K562 (cell line): ENCODE data around the gene VARS1. TPM values are rescaled to one million over a fixed set of nuclear protein-coding genes. Genes with fewer than 3 reads are reported as not detected.
A peak's percentile ranks its signal among the peaks of the same experiment; 100 is the strongest.

ENCODE experiments used
- BMI1 ChIP-seq: fragments of 150-350 bp; IDR thresholded peaks from 2 replicates; pipeline ENCODE4 v1.6.1; 2014; ENCODE audit warnings: low read length
- CBX2 ChIP-seq: fragments of 200-600 bp; sonication (generic); IDR thresholded peaks from one replicate; pipeline ENCODE4 v1.6.1; 2012; ENCODE audit warnings: mild to moderate bottlenecking, low read length, inconsistent platforms; ENCODE audit not compliant: insufficient read depth, poor library complexity, severe bottlenecking
- COPS2 ChIP-seq: fragments of 450-650 bp; conservative IDR thresholded peaks from 2 replicates; pipeline ENCODE4 v1.6.1; 2016; ENCODE audit warnings: mild to moderate bottlenecking, moderate library complexity
- DACH1 ChIP-seq: fragments of 450-650 bp; IDR thresholded peaks from 2 replicates; pipeline ENCODE4 v1.6.1; 2018; ENCODE audit not compliant: partially characterized antibody
- GTF2E2 ChIP-seq: fragments of 200-800 bp; sonication (Bioruptor generic); IDR thresholded peaks from 2 replicates; pipeline ENCODE4 v1.6.1; 2016; ENCODE audit warnings: missing genetic modification characterization, missing compliant biosample characterization
- IRF9 ChIP-seq: fragments of 450-650 bp; IDR thresholded peaks from 2 replicates; pipeline ENCODE4 v1.6.1; 2016; ENCODE audit warnings: missing biosample characterization, missing genetic modification characterization
- MAFG ChIP-seq: fragments of 450-650 bp; conservative IDR thresholded peaks from 2 replicates; pipeline ENCODE4 v1.6.1; 2016; ENCODE audit warnings: missing genetic modification characterization, missing compliant biosample characterization
- MEIS2 ChIP-seq: fragments of 450-650 bp; IDR thresholded peaks from 2 replicates; pipeline ENCODE4 v1.6.1; 2014; ENCODE audit warnings: mild to moderate bottlenecking; ENCODE audit not compliant: partially characterized antibody
- NELFE ChIP-seq: IDR thresholded peaks from 2 replicates; pipeline ENCODE4 v1.6.1; 2011; ENCODE audit warnings: mild to moderate bottlenecking; ENCODE audit not compliant: insufficient read depth, insufficient read length
- NFATC3 ChIP-seq: fragments of 450-650 bp; IDR thresholded peaks from 2 replicates; pipeline ENCODE4 v1.6.1; 2017; ENCODE audit warnings: mild to moderate bottlenecking
- PHB2 ChIP-seq: fragments of 450-650 bp; IDR thresholded peaks from 2 replicates; pipeline ENCODE4 v1.6.1; 2017; ENCODE audit warnings: low read depth
- SMARCC2 ChIP-seq: fragments of 450-650 bp; IDR thresholded peaks from 2 replicates; pipeline ENCODE4 v1.6.1; 2017; ENCODE audit warnings: antibody characterized with exemption, moderate library complexity, mild to moderate bottlenecking, low read depth
- TEAD1 ChIP-seq, 2 experiments: fragments of 450-650 bp in 1 of 2; sonication (generic) in 1 of 2; formaldehyde crosslinking; IDR thresholded peaks; 2 replicates each; pipeline versions ENCODE4 v1.4.0 to v1.8.0; 2020 to 2022; ENCODE audit warnings: mild to moderate bottlenecking in 2 of 2, missing genetic modification reagents in 1 of 2
- TFAM ChIP-seq: fragments of 250-450 bp; sonication (Bioruptor Pico); conservative IDR thresholded peaks from 2 replicates; pipeline ENCODE4 v1.5.0; 2021; ENCODE audit warnings: mild to moderate bottlenecking, moderate library complexity
- TSHZ1 ChIP-seq: fragments of 250-450 bp; sonication (Bioruptor Pico); IDR thresholded peaks from 2 replicates; pipeline ENCODE4 v1.4.0; 2020; ENCODE audit warnings: mild to moderate bottlenecking, moderate library complexity
- ZEB2 ChIP-seq: fragments of 450-650 bp; IDR thresholded peaks from 2 replicates; pipeline ENCODE4 v1.6.1; 2016
- polyA plus RNA-seq, 8 experiments: library from polyadenylated mRNA; depleted of rRNA in 4 of 8; stranded (reverse) in 5 of 8; unstranded in 3 of 8; fragments of >200 nt; fragmentation: Nextera tagmentation in 2 of 8; fragmentation: Illumina TruSeq in 1 of 8; extraction: Ambion mirVana in 2 of 8; extraction: Trizol in 1 of 8; gene quantifications; 2 replicates each; pipeline versions ENCODE4 v1.2.1 to v1.2.3, GENCODE V29; 2011 to 2014; ENCODE audit warnings: inconsistent platforms in 1 of 8, missing spikeins in 1 of 8
- total RNA-seq, 7 experiments: library from RNA; depleted of rRNA in 6 of 7; stranded (reverse); fragments of >200 nt in 6 of 7; fragmentation: Illumina TruSeq in 2 of 7; extraction: Trizol in 2 of 7; gene quantifications; 2 replicates each; pipeline versions ENCODE4 v1.2.1 to v1.2.3, GENCODE V29; 2011 to 2021; ENCODE audit warnings: low replicate concordance in 1 of 7
- TF ChIP-seq, protein P1 (sequence below), 2 experiments: fragments of 150-350 bp in 1 of 2; IDR thresholded peaks; 2 replicates each; pipeline ENCODE4 v1.6.1; 2012 to 2016; ENCODE audit warnings: low read depth in 2 of 2, low read length in 2 of 2, mild to moderate bottlenecking in 1 of 2, moderate library complexity in 1 of 2
- TF ChIP-seq, protein P2 (sequence below): fragments of 200-400 bp; formaldehyde crosslinking; IDR thresholded peaks from 2 replicates; pipeline ENCODE4 v1.6.1; 2017; ENCODE audit warnings: mild to moderate bottlenecking, low read depth, low read length, moderate library complexity

VARS1 gene
- total and polyA plus RNA-seq, 9 of the 15 experiments (the other 6 are each of a cell fraction or from before 2014, with no cell fraction given) = 2.9 to 488 (median 130) TPM

GRCh38 chr6:31794866-31795615 is 511 bp downstream of the VARS1 start (continued):
- TF ChIP-seq NELFE (no peak), MEIS2 (no peak), COPS2 (no peak), TFAM (CRISPR knock-in tag) (no peak), TSHZ1 (CRISPR knock-in tag) (peak; percentile 7; the same call in 1 of the 2 replicates), ZEB2 (peak; percentile 32; the same call in 1 of the 2 replicates), DACH1 (no peak), PHB2 (no peak), NFATC3 (no peak), CBX2 (no peak), SMARCC2 (no peak), TEAD1 (CRISPR knock-in tag; IDR thresholded peaks at IDR 0.05) (peak in 1 of 2 experiments; percentile 41; a peak in 1 of 4 replicates), BMI1 (no peak), IRF9 (tag) (no peak), MAFG (no peak), GTF2E2 (tag) (peak; percentile 9; the same call in 1 of the 2 replicates)
- TF ChIP-seq, protein P1, sequence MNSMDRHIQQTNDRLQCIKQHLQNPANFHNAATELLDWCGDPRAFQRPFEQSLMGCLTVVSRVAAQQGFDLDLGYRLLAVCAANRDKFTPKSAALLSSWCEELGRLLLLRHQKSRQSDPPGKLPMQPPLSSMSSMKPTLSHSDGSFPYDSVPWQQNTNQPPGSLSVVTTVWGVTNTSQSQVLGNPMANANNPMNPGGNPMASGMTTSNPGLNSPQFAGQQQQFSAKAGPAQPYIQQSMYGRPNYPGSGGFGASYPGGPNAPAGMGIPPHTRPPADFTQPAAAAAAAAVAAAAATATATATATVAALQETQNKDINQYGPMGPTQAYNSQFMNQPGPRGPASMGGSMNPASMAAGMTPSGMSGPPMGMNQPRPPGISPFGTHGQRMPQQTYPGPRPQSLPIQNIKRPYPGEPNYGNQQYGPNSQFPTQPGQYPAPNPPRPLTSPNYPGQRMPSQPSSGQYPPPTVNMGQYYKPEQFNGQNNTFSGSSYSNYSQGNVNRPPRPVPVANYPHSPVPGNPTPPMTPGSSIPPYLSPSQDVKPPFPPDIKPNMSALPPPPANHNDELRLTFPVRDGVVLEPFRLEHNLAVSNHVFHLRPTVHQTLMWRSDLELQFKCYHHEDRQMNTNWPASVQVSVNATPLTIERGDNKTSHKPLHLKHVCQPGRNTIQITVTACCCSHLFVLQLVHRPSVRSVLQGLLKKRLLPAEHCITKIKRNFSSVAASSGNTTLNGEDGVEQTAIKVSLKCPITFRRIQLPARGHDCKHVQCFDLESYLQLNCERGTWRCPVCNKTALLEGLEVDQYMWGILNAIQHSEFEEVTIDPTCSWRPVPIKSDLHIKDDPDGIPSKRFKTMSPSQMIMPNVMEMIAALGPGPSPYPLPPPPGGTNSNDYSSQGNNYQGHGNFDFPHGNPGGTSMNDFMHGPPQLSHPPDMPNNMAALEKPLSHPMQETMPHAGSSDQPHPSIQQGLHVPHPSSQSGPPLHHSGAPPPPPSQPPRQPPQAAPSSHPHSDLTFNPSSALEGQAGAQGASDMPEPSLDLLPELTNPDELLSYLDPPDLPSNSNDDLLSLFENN (IDR thresholded peaks at IDR 0.05; ENCODE audit: low read depth in 2 of 2, low read length in 2 of 2) = no peak
- TF ChIP-seq, protein P2, sequence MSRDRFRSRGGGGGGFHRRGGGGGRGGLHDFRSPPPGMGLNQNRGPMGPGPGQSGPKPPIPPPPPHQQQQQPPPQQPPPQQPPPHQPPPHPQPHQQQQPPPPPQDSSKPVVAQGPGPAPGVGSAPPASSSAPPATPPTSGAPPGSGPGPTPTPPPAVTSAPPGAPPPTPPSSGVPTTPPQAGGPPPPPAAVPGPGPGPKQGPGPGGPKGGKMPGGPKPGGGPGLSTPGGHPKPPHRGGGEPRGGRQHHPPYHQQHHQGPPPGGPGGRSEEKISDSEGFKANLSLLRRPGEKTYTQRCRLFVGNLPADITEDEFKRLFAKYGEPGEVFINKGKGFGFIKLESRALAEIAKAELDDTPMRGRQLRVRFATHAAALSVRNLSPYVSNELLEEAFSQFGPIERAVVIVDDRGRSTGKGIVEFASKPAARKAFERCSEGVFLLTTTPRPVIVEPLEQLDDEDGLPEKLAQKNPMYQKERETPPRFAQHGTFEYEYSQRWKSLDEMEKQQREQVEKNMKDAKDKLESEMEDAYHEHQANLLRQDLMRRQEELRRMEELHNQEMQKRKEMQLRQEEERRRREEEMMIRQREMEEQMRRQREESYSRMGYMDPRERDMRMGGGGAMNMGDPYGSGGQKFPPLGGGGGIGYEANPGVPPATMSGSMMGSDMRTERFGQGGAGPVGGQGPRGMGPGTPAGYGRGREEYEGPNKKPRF = no peak
